Stimulated activated CD8-positive, alpha-beta memory T cell treated with anti-CD3 and anti-CD28 coated beads, Interleukin-12 subunit alpha, Interleukin-12 subunit beta, amount 100 ng/mL, for 24 hours (primary cell): ENCODE data around the gene SYT11.
"Not testable (repeated sequence)": the region's sequence is repeated elsewhere in the genome, so short reads cannot be mapped to it uniquely, and the experiment has no call there.

Experiments
- DNase-seq: peaks from one replicate; pipeline ENCODE4 v3.0.0-alpha.2; 2020; ENCODE audit errors: extremely low read depth

The SYT11 gene

DNA sequence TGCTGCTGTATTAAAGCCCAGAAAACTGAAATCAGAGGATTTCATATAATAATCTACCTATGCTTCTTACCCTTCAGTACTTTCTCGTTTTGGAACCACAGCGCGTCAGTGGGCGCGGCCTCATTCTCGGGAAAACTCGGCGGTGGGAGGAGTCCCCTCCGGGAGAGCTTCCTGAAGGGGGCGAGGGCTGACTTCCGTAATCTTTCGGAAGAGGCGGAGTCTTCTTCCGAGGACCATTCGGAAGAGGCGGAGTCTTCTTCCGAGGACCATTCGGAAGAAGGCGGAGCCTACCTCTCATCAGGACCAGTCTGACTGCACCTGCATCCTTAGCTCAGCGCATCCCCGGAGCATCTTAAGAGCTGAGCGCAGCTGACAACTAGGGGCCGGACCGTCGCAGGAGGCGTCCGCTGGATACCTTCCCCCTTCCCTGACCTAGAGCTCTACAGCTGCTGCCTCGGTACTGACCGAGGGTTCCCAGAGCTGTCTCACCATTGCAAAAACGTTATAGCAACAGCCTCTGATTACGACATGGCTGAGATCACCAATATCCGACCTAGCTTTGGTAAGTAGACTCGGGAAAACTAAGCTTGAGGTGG is at the start of gene SYT11:
Gene SYT11, plus strand, starts transcription at position 334 of the 596 bp plus-strand sequence. Its CDS starts 195 bp downstream, at position 529.
- DNase-seq: peak; percentile 86

- DNase-seq: no peak
Observed at GRCh38 chr1:155812878-155813277, 46.5 kb upstream of the SYT11 start.

DNA sequence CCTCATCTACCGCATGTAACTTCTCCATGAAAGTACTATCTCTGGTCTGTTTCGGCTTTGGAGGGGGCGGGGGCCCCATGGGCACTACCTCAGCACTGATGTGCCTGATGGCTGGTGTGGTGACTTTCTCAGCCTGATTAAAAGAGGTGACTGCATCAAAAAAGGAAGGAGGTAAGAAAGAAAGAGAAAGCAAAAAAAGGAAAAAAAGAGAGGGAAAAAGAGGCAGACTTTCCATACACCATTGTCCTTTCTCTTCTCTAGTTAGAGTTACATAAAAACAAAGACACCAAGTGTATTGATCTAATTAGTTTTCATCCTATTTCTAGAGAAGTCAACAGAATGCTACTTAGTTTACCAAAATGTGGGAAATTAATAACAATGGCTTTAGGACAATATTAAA is 45.7 kb upstream of the SYT11 start:
- no peak for DNase-seq

GRCh38 chr1:155816351-155816750 is 43.0 kb upstream of the SYT11 start:
- no peak for DNase-seq

DNA sequence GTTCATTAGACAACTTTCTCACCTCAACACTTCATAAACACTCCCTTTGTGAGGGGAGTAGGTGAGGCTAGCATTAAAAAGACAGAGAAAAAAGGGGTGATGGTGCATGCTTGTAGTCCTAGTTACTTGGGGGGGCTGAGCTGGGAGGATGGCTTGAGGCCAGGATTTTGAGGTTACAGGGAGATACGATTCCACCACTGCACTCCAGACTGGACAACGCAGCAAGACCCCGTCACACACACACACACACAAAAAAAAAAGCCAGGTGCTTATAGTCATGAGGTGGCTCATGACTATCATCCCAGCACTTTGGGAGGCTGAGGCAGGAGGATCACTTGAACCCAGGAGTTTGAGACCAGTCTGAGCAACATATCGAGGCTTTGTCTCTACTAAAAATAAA is 31.9 kb upstream of the SYT11 start:
- no peak for DNase-seq

- DNase-seq: no peak
Observed at GRCh38 chr1:155831279-155831976, 27.9 kb upstream of the SYT11 start.

DNA sequence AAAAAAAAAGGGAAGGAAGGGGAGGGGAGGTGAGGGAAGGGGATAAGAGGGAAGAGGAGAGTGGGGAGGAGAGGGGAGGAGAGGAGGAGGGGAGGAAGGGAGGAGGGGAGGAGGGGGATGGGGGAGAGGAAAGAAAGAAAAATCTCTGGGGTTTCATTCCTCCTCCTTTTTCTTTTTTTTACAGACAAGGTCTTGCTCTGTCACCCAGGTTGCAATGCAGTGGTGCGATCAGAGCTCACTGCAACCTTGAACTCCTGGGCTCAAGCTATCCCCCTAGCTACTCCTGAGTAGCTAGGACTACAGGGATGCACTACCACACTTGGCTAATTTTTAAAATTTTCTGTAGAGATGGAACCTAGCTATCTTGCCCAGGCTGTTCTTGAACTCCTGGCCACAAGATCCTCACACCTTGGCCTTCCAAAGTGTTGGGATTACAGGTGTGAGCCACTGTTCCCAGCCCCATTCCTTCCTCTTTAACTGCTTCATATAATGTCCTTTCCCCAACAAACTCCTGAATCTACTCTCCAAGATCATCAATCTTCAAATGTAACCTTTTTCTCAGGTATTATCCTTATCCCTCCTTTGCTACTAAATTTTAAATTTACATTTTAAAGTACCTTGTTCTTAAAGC is 25.6 kb upstream of the SYT11 start:
- no peak for DNase-seq

DNA sequence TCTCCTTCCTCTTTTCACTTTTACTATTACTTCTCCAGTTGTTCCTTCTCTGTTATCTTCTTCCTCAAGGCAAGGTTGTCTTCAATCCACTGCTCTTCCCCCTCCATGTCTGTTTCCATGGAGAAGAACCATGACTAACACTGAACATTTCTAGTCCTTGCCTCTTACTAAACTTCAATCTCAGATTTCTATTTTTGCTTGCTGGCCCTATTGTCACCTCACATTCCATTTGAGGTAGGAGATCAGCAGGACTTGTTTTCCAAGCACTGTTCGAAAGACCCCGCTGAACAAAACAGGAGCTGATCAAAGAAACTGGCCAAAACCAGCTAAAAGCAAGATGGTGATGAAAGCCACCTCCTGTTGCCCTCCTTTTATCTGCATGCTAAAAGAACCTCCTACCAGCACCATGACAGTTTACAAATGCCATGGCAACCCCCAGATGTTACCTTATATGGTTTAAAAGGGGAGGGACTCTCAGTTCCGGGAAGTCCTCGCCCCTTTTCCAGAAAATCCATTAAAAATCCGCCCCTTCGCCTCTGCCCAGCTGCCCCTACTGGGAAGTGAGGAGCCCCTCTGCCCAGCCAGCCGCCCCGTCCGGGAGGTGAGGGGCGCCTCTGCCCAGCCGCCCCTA is 25.0 kb upstream of the SYT11 start:
- DNase-seq: no peak

- DNase-seq: not testable (repeated sequence)
Observed at GRCh38 chr1:155834927-155835399, 24.4 kb upstream of the SYT11 start.

- no peak for DNase-seq
Observed at GRCh38 chr1:155835548-155835947, 23.8 kb upstream of the SYT11 start.

DNA sequence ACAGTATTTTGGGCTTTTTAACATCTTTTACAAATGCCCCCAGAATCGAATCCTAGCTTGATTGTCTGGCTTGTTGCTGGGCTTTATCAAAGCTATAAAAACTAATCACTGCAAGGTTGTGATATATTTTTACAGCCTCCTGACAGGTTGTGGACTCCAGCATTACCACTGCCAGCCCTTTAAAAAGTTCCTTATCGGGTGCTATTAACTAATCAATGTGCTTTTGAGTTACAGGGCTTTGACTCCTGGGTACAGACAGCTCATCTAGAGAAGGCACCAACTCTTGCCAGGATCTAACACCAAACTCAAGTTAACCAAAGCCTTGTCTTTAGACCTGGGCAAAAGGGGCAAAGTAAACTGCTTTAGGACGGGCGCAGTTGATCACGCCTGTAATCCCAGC is 19.0 kb upstream of the SYT11 start:
- DNase-seq: no peak

DNA sequence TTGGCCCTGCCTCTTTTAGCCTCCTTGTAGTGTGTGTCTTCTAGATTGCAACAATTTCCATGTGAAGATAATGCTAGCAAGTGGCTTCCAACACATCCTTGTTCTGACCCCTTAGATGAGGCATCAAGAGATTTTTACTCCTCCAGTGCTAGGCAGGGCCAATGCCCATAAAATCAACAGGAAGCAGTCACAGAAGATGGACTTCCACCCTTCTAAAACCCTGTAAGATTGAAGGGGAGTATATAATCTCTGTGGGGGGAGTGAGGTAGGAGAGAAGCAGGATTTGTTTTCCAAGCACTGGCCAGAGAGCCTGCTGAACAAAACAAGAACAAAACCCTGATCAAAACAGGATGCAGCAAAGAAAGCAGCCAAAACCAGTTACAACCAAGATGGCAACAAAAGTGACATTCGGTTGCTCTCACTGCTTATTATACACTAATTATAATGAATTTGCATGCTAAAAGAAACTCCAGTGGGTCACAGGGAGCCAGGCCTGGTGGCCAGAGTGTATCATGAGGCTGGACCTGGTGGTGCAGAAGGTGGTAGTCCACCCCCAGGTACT is 14.4 kb upstream of the SYT11 start:
- no peak for DNase-seq

DNA sequence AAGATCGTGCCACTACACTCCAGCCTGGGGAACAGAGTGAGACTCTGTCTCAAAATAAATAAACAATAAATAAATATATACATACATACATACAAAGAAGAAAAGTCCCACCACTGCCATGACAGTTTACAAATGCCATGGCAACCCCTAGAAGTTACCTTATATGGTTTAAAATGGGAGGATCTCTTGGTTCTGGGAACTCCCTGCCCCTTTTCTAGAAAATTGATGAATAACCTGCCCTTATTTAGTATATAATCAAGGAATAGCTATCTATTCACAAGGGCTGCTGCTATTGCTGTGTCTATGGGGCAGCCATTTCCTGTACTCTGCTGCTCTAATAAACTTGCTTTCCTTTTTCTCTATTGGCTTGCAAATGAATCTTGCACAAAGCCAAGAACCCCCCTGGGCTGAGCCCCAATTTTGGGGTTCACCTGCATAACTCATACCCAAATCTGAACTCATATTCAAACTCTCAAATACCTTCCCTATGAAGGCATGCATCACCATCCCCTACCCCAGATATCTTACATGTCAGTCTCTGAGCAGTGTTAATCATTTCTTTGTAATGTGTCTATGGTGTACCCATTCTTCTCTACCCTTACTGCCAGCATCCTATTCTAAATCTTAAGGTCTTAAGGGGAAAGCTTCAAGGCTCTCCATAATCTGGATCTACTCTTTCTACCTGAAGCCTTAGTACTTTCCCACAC is 11.4 kb upstream of the SYT11 start:
- no peak for DNase-seq

DNA sequence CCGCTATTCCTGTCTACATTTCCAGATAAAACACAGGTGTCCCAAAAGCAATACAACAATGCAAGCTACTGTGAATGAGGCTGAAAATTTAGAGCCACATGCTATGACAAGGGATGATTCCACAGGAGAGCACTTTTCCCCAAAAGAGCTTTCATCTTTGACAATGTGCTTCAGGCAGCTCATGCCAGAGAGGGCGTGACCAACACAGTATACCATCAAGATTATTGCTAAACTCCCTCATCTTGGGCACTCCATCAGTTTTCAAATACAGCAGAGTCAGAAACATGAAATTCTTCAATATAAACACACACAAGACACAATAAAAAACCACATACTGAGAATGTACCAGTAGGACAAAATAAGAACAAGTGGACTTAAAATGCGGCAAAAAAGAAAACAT is 9.0 kb upstream of the SYT11 start:
- no peak for DNase-seq

DNA sequence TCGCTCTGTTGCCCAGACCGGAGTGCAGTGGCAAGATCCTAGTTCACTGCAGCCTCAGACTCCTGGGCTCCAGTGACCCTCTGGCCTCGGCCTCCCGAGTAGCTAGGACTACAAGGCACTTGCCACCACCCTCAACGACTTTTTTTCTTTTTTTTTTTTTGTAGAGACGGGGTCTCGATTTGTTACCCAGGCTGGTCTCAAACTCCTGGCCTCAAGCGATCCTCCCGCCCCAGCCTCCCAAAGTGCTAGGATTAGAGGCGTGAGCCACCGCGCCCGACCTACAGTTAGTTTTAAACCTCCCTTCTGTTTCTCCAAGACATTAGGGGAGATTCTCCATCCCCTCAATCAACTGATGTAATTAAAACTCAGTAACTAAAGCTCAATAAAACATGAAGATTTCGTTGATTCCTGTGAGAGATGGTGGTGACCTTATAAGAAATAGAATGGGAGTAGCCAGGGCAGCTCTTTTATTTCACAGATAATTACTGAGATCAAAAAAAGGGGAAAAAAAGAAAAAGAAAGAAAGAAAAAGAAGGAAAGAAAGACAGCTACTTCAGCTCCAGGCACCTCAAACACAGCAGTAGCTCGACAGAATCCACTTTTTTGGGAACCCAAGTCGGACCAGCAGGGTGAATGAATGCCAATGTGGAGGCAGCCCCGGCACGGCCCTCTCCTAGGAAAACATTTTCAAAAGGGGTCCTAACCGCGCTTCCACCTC is 3.0 kb upstream of the SYT11 start:
- DNase-seq: no peak

DNA sequence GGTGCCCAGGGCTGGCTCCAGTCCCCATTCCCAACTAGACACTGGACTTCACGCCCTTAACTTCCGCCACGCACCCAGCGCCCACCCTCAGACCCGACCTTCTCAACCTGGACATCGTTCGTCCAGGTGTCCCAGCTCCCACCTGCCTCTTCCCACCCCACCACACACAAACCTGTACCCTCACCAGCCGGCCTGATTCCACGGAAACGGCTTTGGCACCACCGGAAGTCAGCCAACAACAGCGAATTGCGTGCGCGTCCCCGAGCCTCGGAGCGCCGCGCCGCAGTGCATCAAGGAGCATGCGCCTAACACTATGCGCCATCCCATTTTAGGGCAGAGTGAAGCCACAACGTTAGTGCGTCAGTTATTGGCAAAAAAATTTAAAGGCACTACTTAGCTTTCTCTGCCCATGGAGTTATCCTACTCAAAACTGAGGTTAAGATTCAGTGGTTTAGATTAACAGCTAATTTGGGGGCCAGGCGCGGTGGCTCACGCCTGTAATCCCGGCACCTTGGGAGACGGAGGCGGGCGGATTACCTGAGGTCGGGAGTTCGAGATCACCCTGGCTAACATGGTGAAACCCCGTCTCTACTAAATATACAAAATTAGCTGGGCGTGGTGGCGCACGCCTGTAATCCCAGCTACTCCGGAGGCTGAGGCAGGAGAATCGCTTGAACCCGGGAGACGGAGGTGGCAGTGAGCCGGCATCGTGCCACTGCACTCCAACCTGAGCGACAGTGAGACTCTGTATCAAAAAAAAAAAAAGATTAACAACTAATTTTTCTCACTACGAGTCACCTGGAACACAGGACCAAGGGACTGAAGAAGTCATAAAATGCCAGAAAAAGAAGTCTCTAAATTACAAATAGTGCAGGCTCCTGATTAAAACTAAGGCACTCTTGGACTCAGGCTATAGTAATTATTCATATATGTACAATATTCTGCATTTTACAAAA is 2.1 kb upstream of the SYT11 start, which contains the start of gene GON4L:
Gene GON4L, minus strand, starts transcription at position 240 of the 956 bp plus-strand sequence. CDS start 3,434 bp downstream, outside the sequence.
- DNase-seq: peak; percentile 78

GRCh38 chr1:155858800-155859233 is 550 bp upstream of the SYT11 start:
- no peak for DNase-seq

GRCh38 chr1:155859881-155860871 is 809 bp downstream of the SYT11 start:
- no peak for DNase-seq
